OCI-LY3 (cell line): ENCODE measurements around the gene RNF13.

ENCODE experiments used
- EZH2phosphoT487 ChIP-seq: fragments of 200-600 bp; shearing (Covaris generic); IDR thresholded peaks from 2 replicates; pipeline ENCODE4 v1.6.1; 2018; ENCODE audit warnings: antibody characterized with exemption, mixed run types, low read depth
- TF ChIP-seq, protein P1 (sequence below): fragments of 200-600, 300-600 bp; sonication (generic); IDR thresholded peaks from 2 replicates; pipeline ENCODE4 v1.5.1; 2014; ENCODE audit warnings: antibody characterized with exemption, low read length, low read depth

DNA sequence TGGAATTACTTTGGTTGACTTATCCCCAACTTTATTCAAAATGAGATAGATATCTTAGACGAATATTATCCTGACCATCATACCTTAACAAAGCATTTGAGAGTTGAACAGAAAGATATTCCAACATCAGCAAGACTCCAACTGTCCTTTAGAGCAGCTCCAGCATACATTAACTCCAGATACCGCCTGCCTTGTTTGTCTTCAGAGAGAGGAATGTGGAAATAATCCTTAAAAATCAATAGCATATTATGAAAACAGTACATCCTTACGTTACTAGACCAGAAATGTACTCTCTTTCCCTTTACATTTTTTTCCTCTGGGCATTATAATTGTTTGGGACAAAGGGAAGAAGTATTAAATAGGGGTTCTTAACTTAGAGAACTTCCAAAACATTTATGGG lies 22.3 kb upstream of the RNF13 start:
- TF ChIP-seq, protein P1, sequence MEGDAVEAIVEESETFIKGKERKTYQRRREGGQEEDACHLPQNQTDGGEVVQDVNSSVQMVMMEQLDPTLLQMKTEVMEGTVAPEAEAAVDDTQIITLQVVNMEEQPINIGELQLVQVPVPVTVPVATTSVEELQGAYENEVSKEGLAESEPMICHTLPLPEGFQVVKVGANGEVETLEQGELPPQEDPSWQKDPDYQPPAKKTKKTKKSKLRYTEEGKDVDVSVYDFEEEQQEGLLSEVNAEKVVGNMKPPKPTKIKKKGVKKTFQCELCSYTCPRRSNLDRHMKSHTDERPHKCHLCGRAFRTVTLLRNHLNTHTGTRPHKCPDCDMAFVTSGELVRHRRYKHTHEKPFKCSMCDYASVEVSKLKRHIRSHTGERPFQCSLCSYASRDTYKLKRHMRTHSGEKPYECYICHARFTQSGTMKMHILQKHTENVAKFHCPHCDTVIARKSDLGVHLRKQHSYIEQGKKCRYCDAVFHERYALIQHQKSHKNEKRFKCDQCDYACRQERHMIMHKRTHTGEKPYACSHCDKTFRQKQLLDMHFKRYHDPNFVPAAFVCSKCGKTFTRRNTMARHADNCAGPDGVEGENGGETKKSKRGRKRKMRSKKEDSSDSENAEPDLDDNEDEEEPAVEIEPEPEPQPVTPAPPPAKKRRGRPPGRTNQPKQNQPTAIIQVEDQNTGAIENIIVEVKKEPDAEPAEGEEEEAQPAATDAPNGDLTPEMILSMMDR, result no peak
- no peak for TF ChIP-seq EZH2phosphoT487
